HG03460 (cell line): ENCODE measurements around the gene ALDH4A1.
"Not testable (repeated sequence)": the region's sequence is repeated elsewhere in the genome, so short reads cannot be mapped to it uniquely, and the experiment has no call there.

Experiments used
- ATAC-seq: cut with Tn5 transposase; IDR thresholded peaks from one replicate; pipeline ENCODE4 v1.9.1; 2021; ENCODE audit not compliant: unreplicated experiment

ALDH4A1 gene

GRCh38 chr1:18859560-18859959 is 42.8 kb downstream of the ALDH4A1 start, which contains the start of gene TAS1R2:
TAS1R2 (minus strand) TSS chr1:18859660; CDS start chr1:18859660, 0 bp downstream.
- ATAC-seq: no peak

GRCh38 chr1:18858070-18858688 is 44.2 kb downstream of the ALDH4A1 start:
- ATAC-seq: no peak

GRCh38 chr1:18856435-18856834 is 45.9 kb downstream of the ALDH4A1 start:
- ATAC-seq: no peak

- no peak for ATAC-seq
Measured at GRCh38 chr1:18855573-18855972, 46.8 kb downstream of the ALDH4A1 start.

GRCh38 chr1:18854331-18855025 is 47.9 kb downstream of the ALDH4A1 start:
- no peak for ATAC-seq

GRCh38 chr1:18852501-18852900 is 49.9 kb downstream of the ALDH4A1 start:
- ATAC-seq: no peak

GRCh38 chr1:18849261-18849711 is 53.1 kb downstream of the ALDH4A1 start:
- ATAC-seq: no peak

- ATAC-seq: not testable (repeated sequence)
Measured at GRCh38 chr1:18847723-18848122, 54.6 kb downstream of the ALDH4A1 start.

DNA sequence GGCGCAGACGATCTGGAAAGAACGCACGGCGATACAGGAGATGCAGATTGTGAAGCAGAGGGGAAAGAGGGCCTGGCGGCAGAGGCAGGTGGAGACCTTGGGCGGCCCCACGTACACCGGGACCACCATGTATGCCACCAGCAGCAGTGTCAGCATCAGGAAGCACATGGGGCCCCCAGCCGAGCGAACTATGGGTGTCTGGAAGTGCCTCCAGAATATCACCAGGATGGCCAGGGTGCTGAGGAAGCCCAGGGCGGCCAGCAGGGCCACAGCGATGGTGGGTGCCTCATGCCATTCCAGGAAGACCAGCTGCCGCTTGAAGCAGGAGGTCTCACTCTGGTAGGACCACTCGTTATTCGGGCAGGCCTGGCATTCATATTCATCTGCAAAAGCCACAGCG is 62.2 kb downstream of the ALDH4A1 start:
- ATAC-seq: no peak

- ATAC-seq: no peak
Measured at GRCh38 chr1:18836654-18837053, 65.7 kb downstream of the ALDH4A1 start.

DNA sequence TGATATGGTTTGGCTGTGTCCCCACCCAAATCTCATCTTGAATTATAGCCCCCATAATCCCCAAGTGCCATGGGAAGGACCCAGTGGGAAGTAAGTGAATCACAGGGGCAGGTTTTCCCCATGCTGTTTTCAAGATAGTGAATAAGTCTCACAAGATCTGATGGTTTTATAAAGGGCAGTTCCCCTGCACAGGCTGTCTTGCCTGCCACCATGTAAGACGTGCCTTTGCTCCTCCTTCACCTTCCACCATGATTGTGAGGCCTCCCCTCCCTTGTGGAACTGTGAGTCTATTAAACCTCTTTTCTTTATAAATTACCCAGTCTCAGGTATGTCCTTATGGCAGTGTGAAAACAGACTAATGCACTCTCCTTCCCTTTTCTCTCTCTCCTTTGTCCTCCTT is 70.0 kb downstream of the ALDH4A1 start:
- not testable (repeated sequence) for ATAC-seq

- no peak for ATAC-seq
Measured at GRCh38 chr1:18831656-18832055, 70.7 kb downstream of the ALDH4A1 start.

GRCh38 chr1:18830596-18830995 is 71.8 kb downstream of the ALDH4A1 start:
- ATAC-seq: no peak

DNA sequence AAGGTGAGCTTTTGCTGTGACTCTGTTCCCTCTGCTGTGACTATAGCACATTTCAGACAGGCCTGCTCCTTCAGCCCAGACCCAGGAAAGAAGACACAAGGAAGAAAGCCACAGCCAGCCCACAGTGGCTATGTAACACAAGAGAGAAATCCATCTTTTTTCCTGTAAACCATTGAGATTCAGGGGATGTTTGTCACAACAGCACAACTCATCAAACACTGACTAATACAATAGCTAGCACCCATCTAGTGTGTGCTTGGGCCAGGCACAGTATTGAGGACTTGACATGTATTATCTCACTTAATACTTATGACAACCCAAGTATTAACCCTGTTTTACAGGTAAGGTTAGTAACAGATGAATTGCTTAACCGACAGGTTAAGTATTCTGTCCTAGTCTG is 72.7 kb downstream of the ALDH4A1 start:
- no peak for ATAC-seq

DNA sequence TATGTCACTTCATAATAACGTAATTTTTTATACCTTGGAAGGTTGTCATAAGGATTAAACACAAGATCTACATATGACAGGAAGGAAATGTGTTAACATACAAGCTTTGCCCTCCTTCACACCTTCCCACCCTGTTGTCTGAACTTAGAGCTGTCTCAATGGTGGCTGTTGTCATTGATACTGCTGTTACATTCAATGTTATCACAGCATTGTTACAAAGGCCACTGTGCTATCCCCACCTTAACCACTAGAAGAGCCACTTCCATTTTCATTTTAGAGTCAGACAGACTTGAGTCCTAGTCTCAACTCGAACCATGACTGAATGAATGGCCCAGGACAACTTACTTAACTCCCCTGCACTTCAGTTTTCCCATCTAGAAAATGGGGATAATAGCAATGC is 74.1 kb downstream of the ALDH4A1 start:
- ATAC-seq: no peak

DNA sequence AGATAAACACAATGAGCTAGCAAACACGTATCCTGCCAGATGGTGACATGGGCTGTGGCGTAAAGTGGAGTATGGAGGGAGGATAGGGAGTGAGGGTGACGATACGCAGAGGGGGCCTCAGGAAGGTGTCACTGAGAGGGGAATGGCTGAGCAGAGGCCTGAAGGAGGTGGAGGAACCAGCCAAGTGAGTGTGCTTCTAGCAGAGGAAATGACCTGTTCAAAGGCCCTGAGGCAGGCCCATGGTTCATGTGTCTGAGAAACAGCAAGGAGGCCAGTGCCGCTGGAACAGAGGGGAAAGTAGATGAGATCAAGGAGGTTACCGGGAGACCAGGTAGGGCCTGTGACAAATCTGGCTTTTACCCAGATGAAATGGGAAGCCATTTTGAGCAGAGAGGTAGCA is 78.9 kb downstream of the ALDH4A1 start:
- no peak for ATAC-seq
